ENCODE results near the gene ITSN2.

The ITSN2 gene

DNA sequence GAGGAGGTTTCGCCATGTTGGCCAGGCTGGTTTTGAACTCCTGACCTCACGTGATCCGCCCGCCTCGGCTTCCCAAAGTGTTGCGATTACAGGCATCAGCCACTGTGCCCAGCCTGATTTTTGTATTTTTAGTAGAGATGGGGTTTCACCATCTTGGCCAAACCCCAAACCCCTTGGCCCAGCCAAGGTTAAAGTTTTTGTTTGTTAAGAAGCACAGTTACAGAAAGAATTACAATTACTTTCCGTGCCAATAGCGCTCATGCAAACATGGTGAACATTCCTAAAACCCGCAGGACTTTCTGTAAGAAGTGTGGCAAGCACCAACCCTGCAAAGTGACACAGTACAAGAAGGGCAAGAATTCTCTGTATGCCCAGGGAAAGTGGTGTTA lies 26.1 kb downstream of the ITSN2 start:
- DNase-seq (ENCODE audit: low read depth in 2 of 2): no peak

DNA sequence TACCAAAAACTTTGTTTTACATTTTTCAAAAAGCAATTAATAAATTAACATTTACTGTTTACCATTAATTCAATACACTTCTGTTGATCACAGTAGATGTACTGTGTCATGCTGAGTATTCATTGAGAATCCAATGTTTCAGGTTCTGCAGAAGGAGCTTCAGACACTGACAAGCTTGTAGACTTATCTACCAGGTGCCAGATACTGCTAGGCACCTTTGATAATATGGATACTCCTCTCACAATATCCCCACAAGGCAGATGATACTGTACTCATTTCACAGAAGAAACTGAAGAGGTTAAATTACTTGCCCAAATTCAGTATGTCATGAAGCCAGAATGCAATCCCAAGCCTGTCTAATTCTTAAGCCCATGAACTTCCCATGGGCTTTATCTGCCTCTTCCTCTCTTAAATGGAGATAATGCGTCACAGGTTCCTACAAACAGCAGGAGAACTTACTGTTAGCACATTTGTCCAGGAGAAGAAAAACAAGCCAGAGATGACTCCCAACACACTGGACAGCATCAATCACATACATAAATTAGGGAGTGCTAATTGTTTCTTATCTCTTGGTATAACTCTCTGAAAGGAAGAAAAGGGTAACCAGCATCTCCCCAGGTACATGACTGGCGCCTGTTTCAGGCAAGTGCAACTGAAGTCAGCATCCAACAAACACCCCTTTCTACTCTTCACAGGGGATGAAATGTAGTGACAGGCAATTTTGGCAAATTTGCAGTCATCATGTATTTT lies 27.4 kb downstream of the ITSN2 start:
- no peak for DNase-seq (ENCODE audit: low read depth in 2 of 2)

DNA sequence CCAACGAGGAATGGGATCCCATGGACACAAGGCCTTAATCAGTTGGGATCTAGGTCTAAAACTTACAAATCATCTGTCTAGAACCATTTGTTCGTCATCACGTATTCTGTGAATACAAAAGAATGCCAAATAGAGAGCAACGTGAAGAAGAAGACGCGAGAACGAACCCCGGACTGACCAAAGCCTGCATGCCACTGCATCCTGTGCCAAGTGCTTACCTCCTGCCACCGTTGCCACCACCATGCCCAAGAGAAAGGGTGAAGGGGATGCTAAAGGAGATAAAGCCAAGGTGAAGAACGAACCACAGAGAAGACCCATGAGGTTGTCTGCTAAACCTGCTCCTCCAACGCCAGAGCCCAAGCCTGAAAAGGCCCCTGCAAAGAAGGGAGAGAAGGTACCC lies 30.2 kb downstream of the ITSN2 start:
- DNase-seq (ENCODE audit: low read depth in 2 of 2): no peak

DNA sequence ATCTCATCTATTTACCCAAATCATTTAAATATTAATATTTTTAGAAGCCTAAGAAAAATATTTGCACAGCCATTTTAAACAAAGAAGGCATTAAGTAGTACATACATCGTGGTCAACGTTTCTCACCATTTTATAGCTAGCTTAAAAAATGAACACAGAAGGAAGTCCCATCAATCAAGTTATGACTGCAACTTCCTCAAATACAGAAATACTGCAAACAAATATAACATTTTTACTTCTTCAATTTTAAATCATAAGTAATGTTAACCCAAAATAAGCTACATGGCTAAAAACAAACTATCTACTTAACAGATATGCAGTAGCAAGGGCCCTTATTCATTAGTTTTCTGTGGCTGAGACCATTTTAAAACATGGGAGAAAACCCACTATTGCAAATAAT lies 30.6 kb downstream of the ITSN2 start:
- no peak for DNase-seq (ENCODE audit: low read depth in 2 of 2)

- DNase-seq (ENCODE audit: low read depth in 2 of 2): no peak
These were observed 32.3 kb downstream of the ITSN2 start for GRCh38 chr2:24328010-24328409.

DNA sequence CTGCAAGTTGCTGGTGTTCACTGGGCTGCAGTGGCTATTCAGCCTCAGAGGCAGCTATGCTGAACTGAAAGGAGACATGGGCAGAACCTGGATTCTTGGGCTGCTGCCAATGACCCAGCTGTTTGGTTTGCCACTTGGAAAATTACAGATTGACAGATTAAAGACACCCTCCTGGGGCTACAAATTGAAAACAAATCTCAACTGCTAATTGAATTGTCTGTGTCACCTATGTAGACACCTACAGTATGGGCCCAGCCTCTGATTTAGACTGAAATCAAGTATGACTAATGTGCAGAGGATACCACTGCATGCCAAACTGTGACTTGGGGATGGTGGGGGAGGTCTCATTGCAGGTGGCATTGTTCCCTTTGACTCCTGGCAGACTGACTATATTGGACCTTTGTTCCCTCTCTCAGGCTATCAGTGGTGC lies 42.8 kb downstream of the ITSN2 start:
- DNase-seq (ENCODE audit: low read depth in 2 of 2): no peak

DNA sequence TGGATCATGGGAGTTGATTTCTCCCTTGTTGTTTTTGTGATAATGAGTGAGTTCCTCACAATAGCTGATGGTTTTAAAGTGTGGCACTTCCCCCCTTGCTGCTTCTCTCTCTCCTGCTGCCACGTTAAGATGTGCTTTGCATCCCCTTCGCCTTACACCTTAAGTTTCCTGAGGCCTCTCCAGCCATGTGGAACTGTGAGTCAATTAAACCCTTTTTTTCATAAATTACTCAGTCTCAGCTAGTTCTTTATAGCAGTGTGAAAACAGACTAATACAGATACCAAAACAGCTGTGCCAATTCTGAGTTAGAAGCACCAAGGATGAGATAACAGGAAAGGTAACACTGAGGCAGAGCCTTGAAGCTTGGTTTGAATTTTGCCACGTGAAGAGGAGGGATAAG lies 44.7 kb downstream of the ITSN2 start:
- no peak for DNase-seq (ENCODE audit: low read depth in 2 of 2)

DNA sequence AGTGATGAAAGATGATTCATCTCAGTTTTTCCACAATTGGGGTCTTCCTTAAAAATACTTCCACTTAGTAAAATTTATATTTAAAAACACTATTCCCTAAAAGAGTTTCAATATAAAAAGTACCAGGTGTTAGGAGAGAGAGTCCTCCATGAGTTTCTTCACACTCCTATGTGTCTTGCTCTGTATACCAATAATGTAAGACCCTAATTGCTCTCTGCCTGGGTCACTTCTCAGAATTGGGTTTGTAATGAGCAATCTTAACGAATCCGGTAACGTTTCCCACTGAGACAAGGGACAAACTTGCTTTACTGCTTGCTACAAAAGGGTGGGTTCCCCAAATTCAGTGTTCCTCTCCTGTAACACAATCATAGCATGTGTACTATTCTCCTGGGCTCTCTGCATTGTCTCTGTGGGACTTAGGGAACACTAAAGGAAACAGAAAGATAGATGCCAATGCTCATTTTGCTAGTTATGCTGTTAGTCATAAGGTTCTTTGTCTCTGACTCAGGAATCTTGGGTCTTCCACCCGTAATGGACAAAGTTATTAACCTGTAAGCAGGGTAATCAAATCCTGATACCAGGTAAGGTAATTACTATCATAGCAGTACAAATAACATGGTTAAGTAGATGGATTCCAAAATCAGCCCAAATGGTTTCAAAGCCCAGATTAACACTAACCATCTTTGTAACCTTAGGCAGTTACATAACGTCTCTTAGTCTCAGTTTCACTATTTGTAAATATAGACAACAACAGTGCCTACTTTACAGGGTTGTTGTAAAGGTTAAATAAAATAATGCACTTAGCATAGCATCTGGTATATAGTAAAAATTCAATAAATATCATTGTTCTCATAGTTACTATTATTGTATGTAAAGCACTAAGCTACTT lies 46.3 kb downstream of the ITSN2 start:
- DNase-seq (ENCODE audit: low read depth in 2 of 2): no peak

DNA sequence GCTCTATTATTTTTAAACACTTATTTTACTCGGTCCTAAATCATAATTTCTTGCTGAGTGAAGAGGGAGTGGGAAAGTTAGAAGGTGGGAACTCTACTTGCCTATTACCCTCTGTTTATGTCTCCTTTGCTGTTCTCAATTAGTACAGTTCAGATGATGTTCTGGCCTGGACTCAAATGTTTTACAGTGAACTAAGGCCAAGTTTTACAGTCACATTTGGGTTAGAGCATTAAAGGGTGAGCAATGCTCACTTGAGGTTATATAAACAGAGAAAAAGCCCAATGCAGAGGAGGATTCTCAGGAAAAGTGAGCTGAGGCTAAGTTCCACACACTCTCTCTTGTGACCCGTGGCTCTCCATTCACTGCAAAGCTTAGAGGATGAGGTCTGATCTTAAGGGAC lies 52.4 kb downstream of the ITSN2 start:
- no peak for DNase-seq (ENCODE audit: low read depth in 2 of 2)

DNA sequence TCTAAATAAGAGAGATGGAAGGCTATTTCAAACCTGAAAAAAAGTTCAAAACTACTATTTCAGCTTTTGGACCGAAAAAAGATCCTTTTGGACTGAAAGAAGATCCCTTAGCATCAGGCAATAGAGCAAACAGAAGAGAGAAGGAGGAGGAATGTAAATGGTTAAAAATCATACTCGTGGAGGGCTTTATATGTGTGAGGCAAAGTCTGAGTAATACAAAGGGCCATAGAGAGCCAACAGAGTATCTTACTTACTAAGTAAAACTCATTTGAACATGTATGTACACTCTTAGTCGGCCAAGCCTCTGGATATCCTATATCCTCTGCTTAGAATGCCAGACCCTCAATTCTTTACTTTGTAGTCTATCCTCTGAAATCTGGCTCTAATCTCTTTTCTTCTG lies 55.7 kb downstream of the ITSN2 start:
- DNase-seq (ENCODE audit: low read depth in 2 of 2): no peak

DNA sequence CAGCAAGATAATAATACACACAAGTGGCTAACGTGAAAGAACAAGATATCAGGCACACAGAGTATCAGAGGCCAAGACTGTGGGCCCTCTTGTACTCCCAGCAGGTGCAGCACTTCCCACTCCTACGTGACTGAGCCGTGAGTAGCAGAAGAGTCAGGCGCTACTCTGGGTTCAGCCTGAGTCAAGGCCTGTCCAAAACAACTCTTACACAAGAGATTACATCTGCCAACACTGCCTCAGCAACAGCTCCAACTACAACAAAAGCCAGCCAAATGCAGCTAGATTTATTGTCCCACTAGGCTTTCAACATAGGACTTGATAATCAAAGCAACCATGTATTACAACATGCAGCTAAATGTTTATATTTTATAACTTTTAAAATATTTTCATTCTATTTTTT lies 56.2 kb downstream of the ITSN2 start:
- DNase-seq (ENCODE audit: low read depth in 2 of 2): no peak

GRCh38 chr2:24301599-24301998 lies 58.7 kb downstream of the ITSN2 start:
- no peak for DNase-seq (ENCODE audit: low read depth in 2 of 2)

GRCh38 chr2:24297663-24298062 lies 62.7 kb downstream of the ITSN2 start:
- no peak for DNase-seq (ENCODE audit: low read depth in 2 of 2)

GRCh38 chr2:24287171-24287570 lies 73.2 kb downstream of the ITSN2 start:
- no peak for DNase-seq (ENCODE audit: low read depth in 2 of 2)

- DNase-seq (ENCODE audit: low read depth in 2 of 2): no peak
These were observed 74.7 kb downstream of the ITSN2 start for GRCh38 chr2:24285484-24286152.

GRCh38 chr2:24280645-24281044 lies 79.7 kb downstream of the ITSN2 start:
- no peak for DNase-seq (ENCODE audit: low read depth in 2 of 2)

DNA sequence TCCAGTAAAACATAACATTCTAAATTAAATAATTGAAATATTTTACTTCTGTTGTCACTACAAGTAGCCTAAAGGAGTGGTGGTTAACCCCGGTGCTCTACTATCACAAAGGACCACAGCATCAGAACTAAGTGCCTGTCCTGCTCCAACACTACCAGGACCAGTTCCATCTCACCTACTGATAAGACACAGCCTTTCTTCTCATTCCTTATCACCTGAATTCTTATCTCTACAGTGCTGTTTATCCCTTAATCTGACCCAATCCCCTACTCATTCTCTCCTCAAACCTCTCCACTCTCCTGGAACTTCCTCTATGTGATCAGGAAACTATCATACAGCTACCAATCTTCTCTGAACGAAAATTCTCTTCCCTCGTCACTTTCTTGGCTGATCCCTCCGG lies 80.2 kb downstream of the ITSN2 start:
- DNase-seq (ENCODE audit: low read depth in 2 of 2): no peak

DNA sequence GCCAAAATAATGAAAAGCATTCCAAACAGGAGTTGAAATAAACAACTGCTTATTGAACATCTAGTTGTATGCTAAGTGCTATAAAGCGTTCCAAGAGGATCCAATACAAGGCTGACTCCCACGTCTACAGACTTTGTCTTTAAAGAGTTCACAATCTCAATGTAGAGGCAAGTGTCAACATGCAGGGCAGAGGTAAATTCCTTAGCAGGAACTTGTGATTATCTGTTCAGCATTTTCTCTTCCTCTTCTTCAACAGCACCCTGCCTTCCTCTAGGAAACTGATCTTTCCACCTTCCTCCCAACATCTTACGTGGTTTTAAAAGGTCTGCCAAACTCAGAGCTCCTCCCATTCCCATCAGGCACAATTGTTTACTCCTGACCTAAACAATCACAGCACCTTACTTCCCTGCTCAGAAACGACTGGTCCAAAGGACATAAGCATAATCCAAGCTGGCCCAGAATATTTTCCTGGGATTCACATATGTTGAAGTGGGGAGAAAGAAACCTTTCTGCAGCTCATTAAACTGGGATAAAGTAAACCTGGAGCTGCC lies 83.9 kb downstream of the ITSN2 start:
- DNase-seq (ENCODE audit: low read depth in 2 of 2): no peak

- no peak for DNase-seq (ENCODE audit: low read depth in 2 of 2)
These were observed 85.5 kb downstream of the ITSN2 start for GRCh38 chr2:24274809-24275208.

DNA sequence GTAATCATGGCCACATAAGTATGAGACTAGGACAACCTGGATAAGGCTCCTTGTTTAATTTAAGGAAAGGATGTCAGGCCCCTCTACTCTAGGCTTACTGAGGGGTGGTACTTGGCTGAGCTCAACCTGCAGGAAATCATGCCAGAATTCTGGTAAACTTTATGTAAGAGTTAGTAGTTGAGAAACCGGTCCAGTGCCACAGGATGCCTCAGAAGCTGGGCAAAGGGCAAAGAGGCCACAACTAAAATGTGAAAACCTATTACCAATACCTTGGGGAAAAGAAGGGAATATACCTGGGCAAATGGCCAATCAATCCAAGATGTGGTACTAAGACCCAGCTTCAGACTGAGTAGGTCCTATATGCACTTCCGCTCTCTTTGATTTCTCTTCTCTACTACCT lies 86.7 kb downstream of the ITSN2 start:
- DNase-seq (ENCODE audit: low read depth in 2 of 2): no peak

- DNase-seq (ENCODE audit: low read depth in 2 of 2): no peak
These were observed 87.4 kb downstream of the ITSN2 start for GRCh38 chr2:24272907-24273306.

DNA sequence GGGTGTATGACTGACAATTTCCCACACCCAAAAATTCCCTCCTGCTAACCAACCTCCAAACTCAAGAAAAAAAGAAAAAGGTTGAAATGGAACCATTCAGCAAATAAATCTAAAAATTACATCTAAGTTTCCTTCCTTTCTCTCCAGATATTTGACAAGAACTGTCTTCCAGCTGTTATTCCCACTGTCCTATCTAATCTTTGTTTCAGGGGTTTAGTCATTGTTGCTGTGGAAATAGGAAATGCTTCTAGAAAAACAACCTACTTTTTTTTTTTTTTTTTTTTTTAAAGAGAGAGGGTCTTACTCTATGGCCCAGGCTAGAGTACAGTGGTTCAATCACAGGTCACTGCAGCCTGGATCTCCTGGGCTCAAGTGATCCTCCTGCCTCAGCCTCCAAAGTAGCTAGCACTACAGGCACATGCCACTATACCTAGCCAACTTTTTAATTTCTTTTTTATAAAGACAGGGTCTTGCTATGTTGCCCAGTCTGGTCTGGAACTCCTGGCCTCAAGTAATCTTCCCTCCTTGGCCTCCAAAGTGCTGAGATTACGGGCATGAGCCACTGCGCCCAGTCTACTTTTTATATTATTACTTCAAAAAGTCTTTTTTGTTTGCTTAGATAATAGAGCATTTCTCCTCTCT lies 88.1 kb downstream of the ITSN2 start:
- DNase-seq (ENCODE audit: low read depth in 2 of 2): no peak

All from stimulated activated CD4-positive, alpha-beta T cell treated with anti-CD3 and anti-CD28 coated beads, Interleukin-12 subunit alpha, Interleukin-12 subunit beta, amount 100 ng/mL, for 24 hours (primary cell).